GM12801 (cell line): ENCODE results near the gene CCAR1.

Experiments used
- TF ChIP-seq, protein P1 (sequence below): IDR thresholded peaks from one replicate; pipeline ENCODE4 v1.5.1; 2011; ENCODE audit warnings: control low read depth; ENCODE audit not compliant: insufficient read length; ENCODE audit errors: extremely low read depth

CCAR1 gene

GRCh38 chr10:68752711-68753350, 31.8 kb downstream of the CCAR1 start:
- TF ChIP-seq, protein P1, sequence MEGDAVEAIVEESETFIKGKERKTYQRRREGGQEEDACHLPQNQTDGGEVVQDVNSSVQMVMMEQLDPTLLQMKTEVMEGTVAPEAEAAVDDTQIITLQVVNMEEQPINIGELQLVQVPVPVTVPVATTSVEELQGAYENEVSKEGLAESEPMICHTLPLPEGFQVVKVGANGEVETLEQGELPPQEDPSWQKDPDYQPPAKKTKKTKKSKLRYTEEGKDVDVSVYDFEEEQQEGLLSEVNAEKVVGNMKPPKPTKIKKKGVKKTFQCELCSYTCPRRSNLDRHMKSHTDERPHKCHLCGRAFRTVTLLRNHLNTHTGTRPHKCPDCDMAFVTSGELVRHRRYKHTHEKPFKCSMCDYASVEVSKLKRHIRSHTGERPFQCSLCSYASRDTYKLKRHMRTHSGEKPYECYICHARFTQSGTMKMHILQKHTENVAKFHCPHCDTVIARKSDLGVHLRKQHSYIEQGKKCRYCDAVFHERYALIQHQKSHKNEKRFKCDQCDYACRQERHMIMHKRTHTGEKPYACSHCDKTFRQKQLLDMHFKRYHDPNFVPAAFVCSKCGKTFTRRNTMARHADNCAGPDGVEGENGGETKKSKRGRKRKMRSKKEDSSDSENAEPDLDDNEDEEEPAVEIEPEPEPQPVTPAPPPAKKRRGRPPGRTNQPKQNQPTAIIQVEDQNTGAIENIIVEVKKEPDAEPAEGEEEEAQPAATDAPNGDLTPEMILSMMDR = no peak

DNA sequence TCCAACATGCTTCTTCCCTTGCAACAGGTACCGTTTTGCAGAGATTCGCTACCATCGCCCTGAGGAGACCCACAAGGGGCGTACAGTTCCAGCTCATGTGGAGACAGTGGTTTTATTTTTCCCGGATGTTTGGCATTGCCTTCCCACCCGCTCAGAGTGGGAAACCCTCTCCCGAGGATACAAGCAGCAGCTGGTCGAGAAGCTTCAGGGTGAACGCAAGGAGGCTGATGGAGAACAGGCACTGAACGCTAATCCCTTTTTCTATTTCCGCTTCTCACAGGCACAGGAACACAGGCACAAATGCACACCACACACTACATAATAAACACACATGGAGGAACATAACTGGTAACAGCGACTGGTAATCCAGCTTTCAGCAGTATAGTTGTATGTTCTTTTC, 35.2 kb downstream of the CCAR1 start:
- TF ChIP-seq, protein P1 = no peak

- TF ChIP-seq, protein P1 = no peak
Observed at GRCh38 chr10:68756766-68757165, 35.7 kb downstream of the CCAR1 start.

DNA sequence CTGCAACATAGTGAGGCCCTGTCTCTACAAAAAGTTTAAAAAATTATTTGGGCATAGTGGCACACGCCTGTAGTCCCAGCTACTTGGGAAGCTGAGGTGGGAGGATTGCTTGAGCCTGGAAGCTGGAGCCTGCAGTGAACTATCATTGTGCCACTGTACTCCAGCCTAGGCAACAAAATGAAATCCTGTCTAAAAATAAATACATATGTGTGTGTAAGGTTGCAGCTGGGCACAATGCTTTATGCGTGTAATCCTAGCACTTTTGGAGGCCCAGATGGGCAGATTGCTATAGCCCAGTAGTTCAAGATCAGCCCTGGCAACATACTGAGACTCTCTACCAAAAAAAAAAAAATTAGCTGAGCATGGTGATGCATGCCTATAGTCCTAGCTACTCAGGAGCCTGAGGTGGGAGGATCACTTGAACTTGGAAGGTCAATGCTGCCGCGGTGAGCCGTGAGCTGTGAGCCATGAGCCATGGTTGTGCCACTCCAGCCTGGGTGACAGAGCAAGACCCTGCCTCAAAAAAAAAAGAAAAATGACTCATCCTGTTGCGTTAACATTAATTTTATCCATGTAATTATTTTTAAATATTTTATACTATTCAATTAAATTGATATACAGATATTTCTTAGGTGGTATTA, 38.3 kb downstream of the CCAR1 start:
- TF ChIP-seq, protein P1 = no peak

DNA sequence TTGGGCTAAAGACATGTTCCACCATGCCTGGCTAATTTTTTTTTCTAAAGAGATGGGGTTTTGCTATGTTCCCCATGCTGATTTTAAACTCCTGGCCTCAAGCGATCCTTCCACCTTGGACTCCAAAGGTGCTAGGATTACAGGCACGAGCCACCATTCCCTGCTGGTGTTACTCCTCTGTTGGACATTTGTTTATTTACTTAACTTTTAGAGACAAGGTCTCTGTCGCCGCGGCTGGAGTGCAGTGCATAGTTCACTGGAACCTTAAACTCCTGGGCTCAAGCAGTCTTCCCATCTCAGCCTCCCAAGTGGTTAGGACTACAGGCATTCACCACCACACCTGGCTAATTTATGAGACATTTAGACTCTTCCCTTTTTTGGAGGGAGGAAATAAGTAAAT, 38.9 kb downstream of the CCAR1 start:
- TF ChIP-seq, protein P1 = no peak

DNA sequence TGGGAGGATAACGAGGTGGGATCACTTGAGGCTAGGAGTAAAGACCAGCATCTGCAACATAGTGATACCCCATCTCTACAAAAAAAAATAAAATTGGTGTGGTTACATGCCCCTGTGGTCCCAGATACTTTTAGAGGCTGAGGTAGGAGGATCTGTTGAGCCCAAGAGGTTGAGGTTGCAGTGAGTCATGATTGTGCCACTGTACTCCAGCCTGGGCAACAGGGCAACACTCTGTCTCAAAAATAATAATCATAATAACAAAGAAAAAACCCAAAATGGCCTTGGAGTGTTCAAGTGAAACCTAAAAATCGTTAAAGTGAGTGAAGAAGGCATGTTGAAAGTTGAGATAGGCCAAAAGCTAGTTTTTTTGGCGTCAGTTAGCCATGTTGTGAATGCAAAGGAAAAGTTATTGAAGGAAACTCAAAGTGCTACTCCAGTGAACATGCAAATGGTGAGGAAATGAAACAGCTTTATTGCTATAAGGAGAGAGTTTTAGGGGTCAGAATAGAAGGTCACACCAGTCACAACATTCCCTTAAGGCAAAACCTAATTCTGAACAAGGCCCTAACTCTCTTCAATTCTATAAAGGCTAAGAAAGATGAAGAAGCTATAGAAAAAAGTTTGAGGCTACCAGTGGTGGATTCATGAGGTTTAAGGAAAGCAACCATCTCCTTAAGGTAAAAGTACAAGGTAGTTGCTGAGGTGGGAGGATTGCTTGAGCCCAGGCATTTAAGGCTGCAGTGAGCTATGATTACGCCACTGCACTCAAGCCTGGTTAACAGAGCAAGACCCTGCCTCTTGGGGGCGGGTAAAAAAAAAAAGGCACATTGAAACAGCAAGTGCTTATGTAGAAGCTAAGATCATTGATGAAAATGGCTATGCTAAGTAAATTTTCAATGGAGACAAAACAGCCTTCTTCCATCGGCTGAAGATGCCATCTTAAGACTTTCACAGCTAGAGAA, 60.9 kb downstream of the CCAR1 start:
- TF ChIP-seq, protein P1 = no peak

DNA sequence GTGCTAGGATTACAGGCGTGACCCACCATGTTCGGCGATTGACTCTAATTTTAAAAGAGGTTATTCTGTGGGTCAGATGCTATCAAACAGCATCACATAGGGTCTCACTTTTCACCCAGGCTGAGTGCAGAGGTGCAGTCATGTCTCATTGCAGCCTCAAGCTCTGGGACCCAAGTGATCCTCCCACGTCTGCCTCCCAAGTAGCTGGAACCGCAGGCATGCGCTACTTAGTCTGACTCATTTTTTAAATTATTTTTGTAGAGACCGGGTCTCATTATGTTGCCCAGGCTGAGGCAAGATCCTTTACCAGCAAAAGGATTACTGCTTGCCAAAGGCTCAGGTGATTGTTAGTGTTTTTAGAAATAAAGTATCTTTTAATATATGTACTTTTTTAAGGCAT, 63.4 kb downstream of the CCAR1 start:
- TF ChIP-seq, protein P1 = no peak
